HEK293 (cell line): ENCODE measurements around the gene OPN4.

Experiments
- CTCF ChIA-PET: fragments of 350-600 bp; formaldehyde crosslinking; extraction: SDS; loops from one replicate; lab custom pipeline; 2021; ENCODE audit warnings: antibody characterized with exemption; lab: Yijun Ruan, JAX
- POLR2A ChIA-PET: fragments of 300-600 bp; formaldehyde crosslinking; extraction: SDS; loops from one replicate; lab custom pipeline; 2020; ENCODE audit warnings: antibody characterized with exemption, inconsistent platforms; lab: Yijun Ruan, JAX
- H3K27ac ChIP-seq: fragments of 200-500 bp; sonication (Bioruptor generic); 2 replicates; pipeline ENCODE4 v1.5.1; 2014; ENCODE audit warnings: low read depth, low read length, control low read depth, inconsistent platforms; ENCODE audit errors: extremely low read depth
- H3K36me3 ChIP-seq, 2 experiments: fragments of 200-500 bp in 1 of 2; sonication (Bioruptor generic) in 1 of 2; 1 replicate in 1 of 2; 2 replicates in 1 of 2; pipeline ENCODE4 v1.5.1; 2014 to 2017; ENCODE audit warnings: inconsistent platforms in 2 of 2, low read length in 2 of 2; ENCODE audit not compliant: control insufficient read depth in 2 of 2, insufficient read depth in 1 of 2
- H3K4me1 ChIP-seq: fragments of 200-500 bp; sonication (Bioruptor generic); 2 replicates; pipeline ENCODE4 v1.5.1; 2014; ENCODE audit warnings: mild to moderate bottlenecking, low read length, inconsistent platforms; ENCODE audit not compliant: control insufficient read depth, insufficient read depth
- H3K4me3 ChIP-seq: 2 replicates; pipeline ENCODE4 v1.5.1; 2011; ENCODE audit warnings: low read depth, mild to moderate bottlenecking, control low read depth, low read length, moderate library complexity
- H3K9me3 ChIP-seq: fragments of 200-500 bp; sonication (Bioruptor generic); 2 replicates; pipeline ENCODE4 v1.5.1; 2014; ENCODE audit warnings: low read depth, low read length, inconsistent platforms; ENCODE audit not compliant: control insufficient read depth, insufficient read depth
- ELK4 ChIP-seq: IDR thresholded peaks from 2 replicates; pipeline ENCODE4 v1.6.1; 2011; ENCODE audit warnings: mild to moderate bottlenecking, low read depth, low read length, borderline replicate concordance
- FEZF1 ChIP-seq: fragments of 450-650 bp; formaldehyde crosslinking; IDR thresholded peaks from 2 replicates; pipeline ENCODE4 v1.5.1; 2016; ENCODE audit warnings: missing biosample characterization, missing genetic modification characterization
- GLIS2 ChIP-seq: fragments of 450-650 bp; formaldehyde crosslinking; IDR thresholded peaks from 2 replicates; pipeline ENCODE4 v1.5.1; 2016; ENCODE audit warnings: missing biosample characterization, missing genetic modification characterization
- HIC1 ChIP-seq: fragments of 450-650 bp; formaldehyde crosslinking; IDR thresholded peaks from 2 replicates; pipeline ENCODE4 v1.5.1; 2016; ENCODE audit warnings: missing biosample characterization, missing genetic modification characterization
- INSM2 ChIP-seq: fragments of 450-650 bp; formaldehyde crosslinking; IDR thresholded peaks from 2 replicates; pipeline ENCODE4 v1.5.1; 2016; ENCODE audit warnings: missing biosample characterization, missing genetic modification characterization
- OVOL3 ChIP-seq: fragments of 450-650 bp; formaldehyde crosslinking; IDR thresholded peaks from 2 replicates; pipeline ENCODE4 v1.5.1; 2016; ENCODE audit warnings: missing biosample characterization, missing genetic modification characterization
- PBX3 ChIP-seq: sonication (generic); formaldehyde crosslinking; IDR thresholded peaks from 2 replicates; pipeline ENCODE4 v1.8.1; 2022; ENCODE audit warnings: mild to moderate bottlenecking, moderate library complexity, missing genetic modification reagents
- ZBTB11 ChIP-seq: fragments of 450-650 bp; formaldehyde crosslinking; conservative IDR thresholded peaks from 2 replicates; pipeline ENCODE4 v1.5.1; 2016; ENCODE audit warnings: low read depth, missing biosample characterization, missing genetic modification characterization
- ZBTB17 ChIP-seq: fragments of 450-650 bp; formaldehyde crosslinking; IDR thresholded peaks from 2 replicates; pipeline ENCODE4 v1.5.1; 2016; ENCODE audit warnings: missing biosample characterization, missing genetic modification characterization
- ZBTB20 ChIP-seq: fragments of 450-650 bp; formaldehyde crosslinking; IDR thresholded peaks from 2 replicates; pipeline ENCODE4 v1.5.1; 2016; ENCODE audit warnings: missing biosample characterization, missing genetic modification characterization
- ZFP37 ChIP-seq: fragments of 450-650 bp; formaldehyde crosslinking; IDR thresholded peaks from 2 replicates; pipeline ENCODE4 v1.5.1; 2016; ENCODE audit warnings: missing biosample characterization, missing genetic modification characterization
- ZNF18 ChIP-seq: fragments of 450-650 bp; formaldehyde crosslinking; IDR thresholded peaks from 2 replicates; pipeline ENCODE4 v1.5.1; 2016; ENCODE audit warnings: missing biosample characterization, missing genetic modification characterization
- ZNF341 ChIP-seq: fragments of 450-650 bp; formaldehyde crosslinking; IDR thresholded peaks from 2 replicates; pipeline ENCODE4; 2016; ENCODE audit warnings: low read depth, missing biosample characterization, missing genetic modification characterization
- ZNF404 ChIP-seq: fragments of 450-650 bp; formaldehyde crosslinking; IDR thresholded peaks from 2 replicates; pipeline ENCODE4 v1.5.1; 2017; ENCODE audit warnings: missing biosample characterization, missing genetic modification characterization
- ZNF473 ChIP-seq: fragments of 450-650 bp; formaldehyde crosslinking; IDR thresholded peaks from 2 replicates; pipeline ENCODE4 v1.5.1; 2017; ENCODE audit warnings: missing biosample characterization, missing genetic modification characterization
- ZNF488 ChIP-seq: fragments of 450-650 bp; formaldehyde crosslinking; IDR thresholded peaks from 2 replicates; pipeline ENCODE4 v1.5.1; 2016; ENCODE audit warnings: missing biosample characterization, missing genetic modification characterization
- ZNF514 ChIP-seq: fragments of 450-650 bp; formaldehyde crosslinking; IDR thresholded peaks from 2 replicates; pipeline ENCODE4 v1.5.1; 2016; ENCODE audit warnings: missing biosample characterization, missing genetic modification characterization
- ZNF555 ChIP-seq: fragments of 450-650 bp; formaldehyde crosslinking; conservative IDR thresholded peaks from 2 replicates; pipeline ENCODE4 v1.5.1; 2017; ENCODE audit warnings: missing biosample characterization, mild to moderate bottlenecking, missing genetic modification characterization, inconsistent platforms
- ZNF561 ChIP-seq: fragments of 450-650 bp; IDR thresholded peaks from 2 replicates; pipeline ENCODE4 v1.5.1; 2018; ENCODE audit warnings: missing biosample characterization, missing genetic modification characterization, borderline replicate concordance
- ZNF580 ChIP-seq: fragments of 450-650 bp; formaldehyde crosslinking; IDR thresholded peaks from 2 replicates; pipeline ENCODE4 v1.5.1; 2016; ENCODE audit warnings: missing biosample characterization, missing genetic modification characterization
- ZNF621 ChIP-seq: fragments of 450-650 bp; formaldehyde crosslinking; IDR thresholded peaks from 2 replicates; pipeline ENCODE4 v1.5.1; 2017; ENCODE audit warnings: missing biosample characterization, missing genetic modification characterization
- ZNF626 ChIP-seq: fragments of 450-650 bp; sonication (Bioruptor Pico); formaldehyde crosslinking; IDR thresholded peaks from 2 replicates; pipeline ENCODE4 v1.5.1; 2018; ENCODE audit warnings: missing biosample characterization, missing genetic modification characterization, inconsistent platforms
- ZNF658 ChIP-seq: fragments of 450-650 bp; formaldehyde crosslinking; IDR thresholded peaks from 2 replicates; pipeline ENCODE4; 2016; ENCODE audit warnings: missing biosample characterization, missing genetic modification characterization

The OPN4 gene

GRCh38 chr10:86711513-86712316, 57.4 kb downstream of the OPN4 start (continued):
- no peak for TF ChIP-seq HIC1 (tag by site-specific recombination)
- TF ChIP-seq FEZF1 = no peak
- no peak for TF ChIP-seq ZNF626 (tag by site-specific recombination)

- Histone ChIP-seq H3K36me3 (no peaks in the 10 kb centered on the region), H3K9me3 (no peaks in the 10 kb centered on the region), H3K27ac (peak overlapping the region; percentile 99), H3K4me3 (peak overlapping the region; percentile 60), H3K4me1 (peaks cover 8% of the 10 kb centered on the region; the same call in 1 of the 2 replicates)
- ChIA-PET CTCF (interaction anchor here (0.6 to 1.3 kb wide), 4 partner anchors 83 to 197 kb away, joined by 3 to 4 read pairs (median 3); no protein-coding TSS in a partner anchor), POLR2A (interaction anchor here (0.6 to 1.9 kb wide), 7 partner anchors 16 to 83 kb away, joined by 3 to 11 read pairs (median 4); partner anchors contain the start of gene BMPR1A)
- no peak; the same call in 1 of the 2 replicates for TF ChIP-seq ZFP37 (tag by site-specific recombination)
- no peak for TF ChIP-seq OVOL3
- no peak for TF ChIP-seq ZNF621 (tag by site-specific recombination)
- peak; percentile 57; the same call in 1 of the 2 replicates for TF ChIP-seq ZBTB17
- no peak for TF ChIP-seq ELK4
- no peak for TF ChIP-seq ZNF341
- no peak for TF ChIP-seq ZNF555 (tag by site-specific recombination)
- no peak for TF ChIP-seq ZNF18 (tag by site-specific recombination)
- no peak for TF ChIP-seq ZNF514 (tag by site-specific recombination)
- no peak for TF ChIP-seq ZNF561
- no peak for TF ChIP-seq ZNF488
- TF ChIP-seq GLIS2 (tag by site-specific recombination) = no peak
- no peak for TF ChIP-seq INSM2 (tag by site-specific recombination)
- no peak for TF ChIP-seq ZNF658
- no peak for TF ChIP-seq ZBTB11 (tag by site-specific recombination)
- no peak for TF ChIP-seq ZNF473
- TF ChIP-seq ZNF404 (tag by site-specific recombination) = no peak
- TF ChIP-seq PBX3 = no peak
- no peak for TF ChIP-seq ZNF580 (tag by site-specific recombination)
- TF ChIP-seq ZBTB20 = peak; percentile 41
Measured at GRCh38 chr10:86712317-86712707, 58.0 kb downstream of the OPN4 start.
